ENCODE results near the gene TNFRSF8. TPM values are rescaled to one million over a fixed set of nuclear protein-coding genes. Genes with fewer than 3 reads are reported as not detected.

The TNFRSF8 gene
- total and polyA plus RNA-seq, 9 of the 15 experiments (the other 6 are each of a cell fraction or from before 2014, with no cell fraction given): 3.5 to 38.4 (median 17.1) TPM

DNA sequence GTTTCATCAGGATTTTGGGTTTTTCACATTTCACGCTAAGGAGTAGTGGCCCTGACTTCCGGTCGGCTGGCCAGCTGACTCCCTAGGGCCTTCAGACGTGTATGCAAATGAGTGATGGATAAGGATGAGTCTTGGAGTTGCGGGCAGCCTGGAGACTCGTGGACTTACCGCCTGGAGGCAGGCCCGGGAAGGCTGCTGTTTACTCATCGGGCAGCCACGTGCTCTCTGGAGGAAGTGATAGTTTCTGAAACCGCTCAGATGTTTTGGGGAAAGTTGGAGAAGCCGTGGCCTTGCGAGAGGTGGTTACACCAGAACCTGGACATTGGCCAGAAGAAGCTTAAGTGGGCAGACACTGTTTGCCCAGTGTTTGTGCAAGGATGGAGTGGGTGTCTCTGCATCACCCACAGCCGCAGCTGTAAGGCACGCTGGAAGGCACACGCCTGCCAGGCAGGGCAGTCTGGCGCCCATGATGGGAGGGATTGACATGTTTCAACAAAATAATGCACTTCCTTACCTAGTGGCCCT is 80.6 kb downstream of the TNFRSF8 start (continued):
- TF ChIP-seq SREBF1 (IDR thresholded peaks at IDR 0.05; ENCODE audit: borderline replicate concordance, low read depth, low read length) (no peak), SMAD3 (CRISPR knock-in tag; conservative IDR thresholded peaks at IDR 0.05) (0 out of 2 replicates have a peak, but pooled peaks have one; percentile 52), DMBX1 (CRISPR knock-in tag; IDR thresholded peaks at IDR 0.05; ENCODE audit: borderline replicate concordance) (peak; percentile 37; the same call in 1 of the 2 replicates), ESRRA (IDR thresholded peaks at IDR 0.05; ENCODE audit: borderline replicate concordance, low read depth) (peak; percentile 13; the same call in 1 of the 2 replicates), FOXA3 (CRISPR knock-in tag; conservative IDR thresholded peaks at IDR 0.05 in 1 of 2, IDR thresholded peaks at IDR 0.05 in 1 of 2) (peak; percentile 90 to 97), FOSL1 (tag; conservative IDR thresholded peaks at IDR 0.05) (peak; percentile 90), FOXP1 (CRISPR knock-in tag; IDR thresholded peaks at IDR 0.05) (0 out of 2 replicates have a peak, but pooled peaks have one; percentile 11), JUND (IDR thresholded peaks at IDR 0.05; ENCODE audit: borderline replicate concordance, low read depth, low read length) (peak; percentile 45; the same call in 1 of the 2 replicates), JUND (tag; IDR thresholded peaks at IDR 0.05; ENCODE audit: borderline replicate concordance, low read depth, low read length) (peak; percentile 47; the same call in 1 of the 3 replicates), EP400 (IDR thresholded peaks at IDR 0.05) (peak; percentile 68), MAZ (CRISPR knock-in tag; conservative IDR thresholded peaks at IDR 0.05 in 1 of 2, IDR thresholded peaks at IDR 0.05 in 1 of 2) (peak in 1 of 2 experiments; percentile 29; a peak in 1 of 4 replicates), FOXK2 (conservative IDR thresholded peaks at IDR 0.05 in 1 of 2, IDR thresholded peaks at IDR 0.05 in 1 of 2; ENCODE audit: low read depth in 2 of 2) (peak; percentile 96 to 98), ZNF253 (CRISPR knock-in tag; conservative IDR thresholded peaks at IDR 0.05) (no peak), POLR2H (tag; IDR thresholded peaks at IDR 0.05; ENCODE audit: low read depth) (no peak), BHLHE40 (IDR thresholded peaks at IDR 0.05; ENCODE audit: low read length) (peak; percentile 85)
- TF ChIP-seq, protein P1, sequence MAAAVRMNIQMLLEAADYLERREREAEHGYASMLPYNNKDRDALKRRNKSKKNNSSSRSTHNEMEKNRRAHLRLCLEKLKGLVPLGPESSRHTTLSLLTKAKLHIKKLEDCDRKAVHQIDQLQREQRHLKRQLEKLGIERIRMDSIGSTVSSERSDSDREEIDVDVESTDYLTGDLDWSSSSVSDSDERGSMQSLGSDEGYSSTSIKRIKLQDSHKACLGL (CRISPR knock-in tag; IDR thresholded peaks at IDR 0.05; ENCODE audit: borderline replicate concordance, poor library complexity, severe bottlenecking): no peak
- TF ChIP-seq, protein P2, sequence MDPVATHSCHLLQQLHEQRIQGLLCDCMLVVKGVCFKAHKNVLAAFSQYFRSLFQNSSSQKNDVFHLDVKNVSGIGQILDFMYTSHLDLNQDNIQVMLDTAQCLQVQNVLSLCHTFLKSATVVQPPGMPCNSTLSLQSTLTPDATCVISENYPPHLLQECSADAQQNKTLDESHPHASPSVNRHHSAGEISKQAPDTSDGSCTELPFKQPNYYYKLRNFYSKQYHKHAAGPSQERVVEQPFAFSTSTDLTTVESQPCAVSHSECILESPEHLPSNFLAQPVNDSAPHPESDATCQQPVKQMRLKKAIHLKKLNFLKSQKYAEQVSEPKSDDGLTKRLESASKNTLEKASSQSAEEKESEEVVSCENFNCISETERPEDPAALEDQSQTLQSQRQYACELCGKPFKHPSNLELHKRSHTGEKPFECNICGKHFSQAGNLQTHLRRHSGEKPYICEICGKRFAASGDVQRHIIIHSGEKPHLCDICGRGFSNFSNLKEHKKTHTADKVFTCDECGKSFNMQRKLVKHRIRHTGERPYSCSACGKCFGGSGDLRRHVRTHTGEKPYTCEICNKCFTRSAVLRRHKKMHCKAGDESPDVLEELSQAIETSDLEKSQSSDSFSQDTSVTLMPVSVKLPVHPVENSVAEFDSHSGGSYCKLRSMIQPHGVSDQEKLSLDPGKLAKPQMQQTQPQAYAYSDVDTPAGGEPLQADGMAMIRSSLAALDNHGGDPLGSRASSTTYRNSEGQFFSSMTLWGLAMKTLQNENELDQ (CRISPR knock-in tag; IDR thresholded peaks at IDR 0.05; ENCODE audit: borderline replicate concordance): no peak
- TF ChIP-seq, protein P3, sequence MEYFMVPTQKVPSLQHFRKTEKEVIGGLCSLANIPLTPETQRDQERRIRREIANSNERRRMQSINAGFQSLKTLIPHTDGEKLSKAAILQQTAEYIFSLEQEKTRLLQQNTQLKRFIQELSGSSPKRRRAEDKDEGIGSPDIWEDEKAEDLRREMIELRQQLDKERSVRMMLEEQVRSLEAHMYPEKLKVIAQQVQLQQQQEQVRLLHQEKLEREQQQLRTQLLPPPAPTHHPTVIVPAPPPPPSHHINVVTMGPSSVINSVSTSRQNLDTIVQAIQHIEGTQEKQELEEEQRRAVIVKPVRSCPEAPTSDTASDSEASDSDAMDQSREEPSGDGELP (CRISPR knock-in tag; IDR thresholded peaks at IDR 0.05; ENCODE audit: borderline replicate concordance): peak; percentile 96
- TF ChIP-seq, protein P4, sequence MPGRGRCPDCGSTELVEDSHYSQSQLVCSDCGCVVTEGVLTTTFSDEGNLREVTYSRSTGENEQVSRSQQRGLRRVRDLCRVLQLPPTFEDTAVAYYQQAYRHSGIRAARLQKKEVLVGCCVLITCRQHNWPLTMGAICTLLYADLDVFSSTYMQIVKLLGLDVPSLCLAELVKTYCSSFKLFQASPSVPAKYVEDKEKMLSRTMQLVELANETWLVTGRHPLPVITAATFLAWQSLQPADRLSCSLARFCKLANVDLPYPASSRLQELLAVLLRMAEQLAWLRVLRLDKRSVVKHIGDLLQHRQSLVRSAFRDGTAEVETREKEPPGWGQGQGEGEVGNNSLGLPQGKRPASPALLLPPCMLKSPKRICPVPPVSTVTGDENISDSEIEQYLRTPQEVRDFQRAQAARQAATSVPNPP (IDR thresholded peaks at IDR 0.05; ENCODE audit: borderline replicate concordance, insufficient read depth, insufficient read length): no peak
- TF ChIP-seq, protein P5, sequence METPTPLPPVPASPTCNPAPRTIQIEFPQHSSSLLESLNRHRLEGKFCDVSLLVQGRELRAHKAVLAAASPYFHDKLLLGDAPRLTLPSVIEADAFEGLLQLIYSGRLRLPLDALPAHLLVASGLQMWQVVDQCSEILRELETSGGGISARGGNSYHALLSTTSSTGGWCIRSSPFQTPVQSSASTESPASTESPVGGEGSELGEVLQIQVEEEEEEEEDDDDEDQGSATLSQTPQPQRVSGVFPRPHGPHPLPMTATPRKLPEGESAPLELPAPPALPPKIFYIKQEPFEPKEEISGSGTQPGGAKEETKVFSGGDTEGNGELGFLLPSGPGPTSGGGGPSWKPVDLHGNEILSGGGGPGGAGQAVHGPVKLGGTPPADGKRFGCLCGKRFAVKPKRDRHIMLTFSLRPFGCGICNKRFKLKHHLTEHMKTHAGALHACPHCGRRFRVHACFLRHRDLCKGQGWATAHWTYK (CRISPR knock-in tag; IDR thresholded peaks at IDR 0.05): 0 out of 2 replicates have a peak, but pooled peaks have one; percentile 56
